ENCODE results near the gene TEX48.
A peak's percentile ranks its signal among the peaks of the same experiment; 100 is the strongest.

The TEX48 gene

DNA sequence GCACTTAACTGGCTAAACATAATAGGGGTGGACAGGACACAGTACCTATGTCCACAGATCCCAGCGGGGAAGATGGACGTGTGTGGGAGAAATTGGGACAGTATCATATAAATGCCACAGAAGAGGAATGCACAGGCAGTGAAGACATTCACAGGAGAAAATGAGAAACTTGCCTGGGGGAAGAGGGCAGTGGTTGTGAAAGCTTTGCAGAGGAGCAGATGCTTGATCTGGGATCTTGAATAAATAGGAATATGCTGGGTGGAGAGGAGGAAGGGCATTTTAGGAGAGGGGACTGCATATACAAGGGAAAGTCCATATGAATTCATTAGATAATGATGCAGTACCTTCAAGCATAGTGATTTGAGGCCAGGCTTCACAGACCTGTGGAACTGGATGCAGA is 57.3 kb downstream of the TEX48 start:
- Histone ChIP-seq H3K36me3 (ENCODE audit: low read depth) (peaks cover 22% of the 10 kb centered on the region), H3K27ac (ENCODE audit: poor library complexity, severe bottlenecking) (no peak overlapping the region), H3K4me3 (ENCODE audit: severe bottlenecking) (no peak overlapping the region), H3K4me1 (ENCODE audit: insufficient read depth, poor library complexity, severe bottlenecking) (no peaks in the 10 kb centered on the region), H3K27me3 (ENCODE audit: insufficient read depth, poor library complexity, severe bottlenecking) (no peaks in the 10 kb centered on the region), H3K9me3 (ENCODE audit: severe bottlenecking) (no peaks in the 10 kb centered on the region)
- ATAC-seq (ENCODE audit: low read depth) = no peak
- DNase-seq (ENCODE audit: low spot score) = no peak
- TF ChIP-seq, protein P1, sequence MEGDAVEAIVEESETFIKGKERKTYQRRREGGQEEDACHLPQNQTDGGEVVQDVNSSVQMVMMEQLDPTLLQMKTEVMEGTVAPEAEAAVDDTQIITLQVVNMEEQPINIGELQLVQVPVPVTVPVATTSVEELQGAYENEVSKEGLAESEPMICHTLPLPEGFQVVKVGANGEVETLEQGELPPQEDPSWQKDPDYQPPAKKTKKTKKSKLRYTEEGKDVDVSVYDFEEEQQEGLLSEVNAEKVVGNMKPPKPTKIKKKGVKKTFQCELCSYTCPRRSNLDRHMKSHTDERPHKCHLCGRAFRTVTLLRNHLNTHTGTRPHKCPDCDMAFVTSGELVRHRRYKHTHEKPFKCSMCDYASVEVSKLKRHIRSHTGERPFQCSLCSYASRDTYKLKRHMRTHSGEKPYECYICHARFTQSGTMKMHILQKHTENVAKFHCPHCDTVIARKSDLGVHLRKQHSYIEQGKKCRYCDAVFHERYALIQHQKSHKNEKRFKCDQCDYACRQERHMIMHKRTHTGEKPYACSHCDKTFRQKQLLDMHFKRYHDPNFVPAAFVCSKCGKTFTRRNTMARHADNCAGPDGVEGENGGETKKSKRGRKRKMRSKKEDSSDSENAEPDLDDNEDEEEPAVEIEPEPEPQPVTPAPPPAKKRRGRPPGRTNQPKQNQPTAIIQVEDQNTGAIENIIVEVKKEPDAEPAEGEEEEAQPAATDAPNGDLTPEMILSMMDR (IDR thresholded peaks at IDR 0.05; ENCODE audit: poor library complexity, severe bottlenecking) = no peak

- Histone ChIP-seq H3K4me1 (ENCODE audit: insufficient read depth, poor library complexity, severe bottlenecking) (no peaks in the 10 kb centered on the region), H3K4me3 (ENCODE audit: severe bottlenecking) (no peak overlapping the region), H3K27me3 (ENCODE audit: insufficient read depth, poor library complexity, severe bottlenecking) (no peaks in the 10 kb centered on the region), H3K9me3 (ENCODE audit: severe bottlenecking) (no peaks in the 10 kb centered on the region), H3K36me3 (ENCODE audit: low read depth) (peaks cover 15% of the 10 kb centered on the region), H3K27ac (ENCODE audit: poor library complexity, severe bottlenecking) (no peak overlapping the region)
- no peak for DNase-seq (ENCODE audit: low spot score)
- peak; percentile 91 for ATAC-seq (ENCODE audit: low read depth)
- TF ChIP-seq, protein P1 (IDR thresholded peaks at IDR 0.05; ENCODE audit: poor library complexity, severe bottlenecking) = no peak
These were observed 59.9 kb downstream of the TEX48 start for GRCh38 chr9:114621975-114622609.

GRCh38 chr9:114621561-114621960 is 60.4 kb downstream of the TEX48 start:
- H3K27me3 ChIP-seq (ENCODE audit: insufficient read depth, poor library complexity, severe bottlenecking) = no peaks in the 10 kb centered on the region
- no peak overlapping the region for H3K4me3 ChIP-seq (ENCODE audit: severe bottlenecking)
- H3K36me3 ChIP-seq (ENCODE audit: low read depth) = peaks cover 15% of the 10 kb centered on the region
- TF ChIP-seq, protein P1 (IDR thresholded peaks at IDR 0.05; ENCODE audit: poor library complexity, severe bottlenecking) = no peak
- ATAC-seq (ENCODE audit: low read depth) (no peak), DNase-seq (ENCODE audit: low spot score) (no peak)
- no peaks in the 10 kb centered on the region for H3K9me3 ChIP-seq (ENCODE audit: severe bottlenecking)
- H3K27ac ChIP-seq (ENCODE audit: poor library complexity, severe bottlenecking) = no peak overlapping the region
- no peaks in the 10 kb centered on the region for H3K4me1 ChIP-seq (ENCODE audit: insufficient read depth, poor library complexity, severe bottlenecking)

GRCh38 chr9:114619191-114619761 is 62.7 kb downstream of the TEX48 start:
- TF ChIP-seq, protein P1 (IDR thresholded peaks at IDR 0.05; ENCODE audit: poor library complexity, severe bottlenecking) = no peak
- Histone ChIP-seq H3K4me3 (ENCODE audit: severe bottlenecking) (peak overlapping the region; percentile 10), H3K27ac (ENCODE audit: poor library complexity, severe bottlenecking) (peak overlapping the region; percentile 29), H3K4me1 (ENCODE audit: insufficient read depth, poor library complexity, severe bottlenecking) (no peaks in the 10 kb centered on the region), H3K9me3 (ENCODE audit: severe bottlenecking) (no peaks in the 10 kb centered on the region), H3K36me3 (ENCODE audit: low read depth) (peaks cover 15% of the 10 kb centered on the region), H3K27me3 (ENCODE audit: insufficient read depth, poor library complexity, severe bottlenecking) (no peaks in the 10 kb centered on the region)
- DNase-seq (ENCODE audit: low spot score) (no peak), ATAC-seq (ENCODE audit: low read depth) (peak; percentile 32; the same call in 1 of the 3 replicates)
